GM19455 (cell line): Measurements from ENCODE around the gene RAPGEF2.

Experiments used
- ATAC-seq: cut with Tn5 transposase; IDR thresholded peaks from one replicate; pipeline ENCODE4 v1.9.1; 2021; ENCODE audit not compliant: unreplicated experiment

RAPGEF2 gene

DNA sequence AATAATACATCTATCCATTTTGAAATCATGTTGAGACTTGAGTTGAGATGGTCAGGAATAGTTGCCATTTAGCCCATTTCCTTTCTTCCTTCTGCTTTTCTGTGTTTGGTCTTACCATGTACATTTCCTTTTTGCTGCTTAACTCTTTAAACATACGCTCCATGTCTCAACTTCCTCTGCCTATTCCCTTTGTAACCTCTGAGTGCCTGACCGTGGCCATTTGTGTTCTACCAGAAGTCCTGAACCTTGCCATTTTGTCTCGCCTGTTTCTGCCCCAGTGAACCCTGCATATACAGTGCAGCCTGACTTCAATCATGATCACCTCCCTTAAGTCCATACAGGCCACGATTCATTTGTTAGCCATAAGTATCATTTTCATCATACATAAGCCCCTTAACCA is 169.0 kb downstream of the RAPGEF2 start:
- ATAC-seq = no peak

GRCh38 chr4:159272273-159273140 is 169.6 kb downstream of the RAPGEF2 start:
- no peak for ATAC-seq

GRCh38 chr4:159273141-159273438 is 170.2 kb downstream of the RAPGEF2 start:
- no peak for ATAC-seq

DNA sequence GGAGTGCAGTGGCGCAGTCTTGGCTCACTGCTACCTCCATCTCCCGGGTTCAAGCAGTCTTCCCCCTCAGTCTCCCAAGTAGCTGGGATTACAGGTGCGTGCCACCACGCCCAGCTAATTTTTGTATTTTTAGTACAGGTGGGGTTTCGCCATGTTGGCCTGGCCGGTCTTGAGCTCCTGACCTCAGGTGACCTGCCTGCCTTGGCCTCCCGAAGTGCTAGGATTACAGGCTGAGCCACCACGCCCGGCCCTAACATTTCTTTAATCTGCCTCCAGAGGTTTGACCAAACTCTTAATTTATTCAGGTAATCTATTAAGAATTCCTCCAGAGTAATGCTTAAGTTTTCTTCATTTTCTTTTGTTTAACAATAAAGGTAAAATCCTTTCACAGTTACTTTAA is 171.0 kb downstream of the RAPGEF2 start:
- no peak for ATAC-seq

GRCh38 chr4:159278399-159278798 is 175.5 kb downstream of the RAPGEF2 start:
- no peak for ATAC-seq

- ATAC-seq = no peak
Observed at GRCh38 chr4:159279084-159279483, 176.2 kb downstream of the RAPGEF2 start.

- no peak for ATAC-seq
Observed at GRCh38 chr4:159280442-159281172, 177.7 kb downstream of the RAPGEF2 start.

GRCh38 chr4:159281771-159282170 is 178.9 kb downstream of the RAPGEF2 start:
- no peak for ATAC-seq

DNA sequence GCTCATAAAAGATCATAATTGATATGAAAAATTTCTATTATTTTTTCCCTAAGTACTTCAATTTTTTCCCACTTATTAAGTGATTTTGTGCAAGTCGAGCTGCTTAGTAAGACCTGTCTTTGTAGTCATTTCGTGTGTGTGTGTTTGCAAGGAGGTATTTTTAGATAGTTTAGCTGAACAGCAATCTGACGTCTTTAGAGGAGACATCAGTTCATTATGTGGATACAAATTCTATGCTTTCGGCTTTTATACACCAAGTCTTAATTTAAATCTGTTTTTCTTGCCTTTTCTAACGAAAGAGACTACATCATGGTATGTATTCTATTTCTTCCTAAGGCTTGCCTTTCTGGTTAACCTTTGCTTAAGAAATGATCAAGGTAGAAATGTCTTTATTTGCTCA is 179.4 kb downstream of the RAPGEF2 start:
- no peak for ATAC-seq

DNA sequence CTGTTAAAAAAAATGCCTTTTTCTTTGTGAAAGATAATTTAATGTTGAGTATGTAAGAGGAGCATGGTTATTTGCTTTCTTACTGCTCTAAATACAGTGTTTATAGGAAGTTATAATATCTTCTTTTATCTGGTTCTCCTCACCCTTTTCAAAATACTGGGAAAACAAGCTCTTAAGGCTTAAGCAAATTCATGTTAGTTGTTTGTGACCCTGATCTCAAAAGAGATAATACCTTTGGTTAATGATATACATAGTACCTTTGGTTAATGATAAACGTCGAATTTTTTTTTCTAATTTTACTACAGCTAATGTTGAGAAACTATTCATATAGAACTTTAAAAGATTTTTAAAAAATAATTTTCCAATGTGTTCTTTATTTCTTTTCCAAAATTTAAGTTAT is 180.1 kb downstream of the RAPGEF2 start:
- no peak for ATAC-seq

GRCh38 chr4:159283696-159284095 is 180.8 kb downstream of the RAPGEF2 start:
- ATAC-seq = no peak

- no peak for ATAC-seq
Observed at GRCh38 chr4:159284113-159284512, 181.2 kb downstream of the RAPGEF2 start.

- ATAC-seq = no peak
Observed at GRCh38 chr4:159284733-159285132, 181.9 kb downstream of the RAPGEF2 start.

DNA sequence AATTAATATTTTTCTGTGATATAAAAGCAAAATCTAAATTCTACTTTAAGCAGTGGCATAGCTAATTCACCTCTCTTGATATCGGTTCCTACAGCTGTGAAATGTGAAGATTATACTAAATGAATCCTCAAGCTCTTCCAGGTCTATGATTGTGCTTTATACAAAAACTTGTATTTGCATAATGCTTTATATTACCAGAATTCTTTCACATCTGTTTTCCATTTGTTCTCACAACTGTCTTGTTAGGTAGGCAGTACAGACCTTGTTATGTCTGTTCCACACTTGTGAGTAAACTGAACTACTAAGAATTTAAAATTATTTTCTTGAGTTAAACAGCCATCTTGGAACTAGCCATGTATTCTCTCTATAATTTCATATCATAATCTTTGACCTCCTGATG is 184.9 kb downstream of the RAPGEF2 start:
- ATAC-seq = no peak

GRCh38 chr4:159289682-159290081 is 186.8 kb downstream of the RAPGEF2 start:
- ATAC-seq = no peak

- ATAC-seq = no peak
Observed at GRCh38 chr4:159290321-159291030, 187.6 kb downstream of the RAPGEF2 start.

GRCh38 chr4:159291176-159291575 is 188.3 kb downstream of the RAPGEF2 start:
- no peak for ATAC-seq

DNA sequence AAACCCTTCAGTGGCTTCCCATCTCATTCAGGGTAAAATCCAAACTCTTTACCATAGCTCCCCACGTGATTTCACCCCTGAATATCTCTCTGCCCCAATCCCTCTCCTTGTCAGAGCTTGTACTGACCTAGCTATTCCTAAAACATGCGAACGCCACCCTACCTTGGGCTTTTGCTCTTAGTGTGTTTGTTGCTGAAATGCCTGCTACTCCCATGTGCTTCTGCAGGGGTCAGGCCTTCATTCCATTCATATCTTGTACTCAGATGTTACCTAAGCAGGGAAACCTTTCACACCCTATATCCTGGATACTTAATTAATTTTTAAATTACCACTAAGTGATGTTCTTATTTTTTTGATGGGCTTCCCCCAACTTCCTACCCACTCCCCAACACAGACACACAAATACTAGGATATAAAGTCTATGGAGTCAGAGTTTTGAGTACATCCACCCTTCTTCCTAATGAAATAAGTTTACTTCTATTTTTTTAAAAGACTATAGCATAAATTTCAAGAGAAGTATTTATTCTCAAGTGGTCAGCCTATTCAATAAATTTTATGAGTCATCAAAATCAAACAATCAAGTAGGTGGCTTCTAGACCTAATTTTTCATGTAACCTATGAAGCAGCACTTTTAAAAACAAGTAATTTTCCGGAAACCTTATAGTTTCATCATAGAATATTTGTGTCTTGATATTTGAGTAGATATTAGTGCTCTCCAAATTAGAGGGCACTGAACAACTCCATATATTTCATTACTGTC is 189.4 kb downstream of the RAPGEF2 start:
- no peak for ATAC-seq

DNA sequence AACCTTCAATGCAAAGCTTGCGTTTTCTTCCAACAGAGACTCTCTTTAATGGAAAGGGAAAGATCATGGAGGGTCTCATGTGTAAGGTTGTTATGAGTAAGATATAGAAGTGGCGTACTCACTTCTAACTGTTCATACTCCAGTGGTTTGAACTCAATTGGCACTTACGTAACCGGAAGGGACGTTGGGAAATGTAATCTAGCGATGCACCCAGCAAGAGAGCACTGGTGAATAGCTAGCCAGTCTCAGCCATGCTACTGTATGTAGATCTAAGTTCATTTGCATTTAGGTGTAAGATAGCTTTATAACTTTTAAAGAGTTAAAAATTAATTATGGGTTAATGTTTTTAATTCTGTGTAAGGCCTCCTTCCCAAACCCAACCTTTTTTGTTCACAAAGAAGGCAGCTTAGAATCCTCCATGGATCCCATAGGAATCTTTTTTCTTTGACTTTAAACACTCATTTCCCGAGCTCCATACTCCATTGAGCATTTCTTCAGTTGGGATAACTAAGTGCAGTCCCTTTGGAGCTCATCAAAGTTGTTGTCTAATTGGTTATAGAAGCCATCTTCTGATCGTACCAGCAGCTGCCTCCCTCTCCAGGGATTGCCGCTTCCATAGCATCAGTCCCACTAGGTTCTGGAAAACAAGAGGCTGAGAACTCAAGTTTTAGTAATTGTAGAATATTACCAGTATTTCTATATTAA is 191.1 kb downstream of the RAPGEF2 start:
- no peak for ATAC-seq

DNA sequence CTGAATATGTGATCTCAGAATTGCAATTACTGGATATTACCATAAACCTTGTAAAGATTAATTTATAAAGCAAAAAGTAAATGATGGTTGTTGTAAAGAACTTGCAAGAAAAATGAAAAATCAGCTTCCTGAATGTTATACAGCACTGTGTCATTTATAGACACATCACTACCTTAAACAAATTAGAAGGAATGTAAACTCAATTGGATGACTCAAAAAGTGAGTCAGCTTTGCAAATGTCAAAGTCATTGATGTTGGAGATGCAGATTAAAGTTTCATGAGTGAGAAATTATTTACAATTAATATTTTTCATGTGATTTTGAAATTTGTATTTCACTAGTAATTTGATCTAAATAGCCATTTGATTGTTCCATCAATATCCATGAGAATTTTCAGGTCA is 193.2 kb downstream of the RAPGEF2 start:
- ATAC-seq = no peak

- no peak for ATAC-seq
Observed at GRCh38 chr4:159297091-159297490, 194.2 kb downstream of the RAPGEF2 start.
